ENCODE data around the gene NEK6.

Gene NEK6

DNA sequence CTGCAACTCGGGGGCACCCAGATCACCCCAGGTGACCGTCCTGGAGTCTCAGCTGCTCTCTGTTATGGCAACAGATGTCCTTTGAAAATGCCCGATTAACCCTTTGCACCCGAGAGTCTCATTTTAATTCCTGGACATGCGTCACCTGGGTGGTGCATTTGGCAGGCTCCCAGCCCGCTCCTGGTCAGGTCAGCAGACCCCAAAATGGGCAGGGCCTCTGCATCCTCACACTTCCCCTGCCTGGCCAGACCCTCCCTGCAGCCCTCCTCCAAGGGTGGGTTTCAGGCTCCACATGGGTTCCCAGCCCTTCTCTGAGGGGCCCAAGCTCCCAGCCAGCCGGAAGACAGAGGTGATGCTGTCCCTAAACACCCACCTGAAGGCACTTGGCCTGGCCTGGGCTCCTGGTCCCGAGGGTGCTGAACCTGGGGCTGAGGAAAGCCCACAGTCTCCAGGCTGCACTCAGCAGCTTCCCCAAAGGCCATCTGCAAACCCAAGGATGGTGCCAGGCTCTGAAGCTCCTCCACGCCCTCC, 88.1 kb downstream of the NEK6 start:
- DNase-seq, result peak; percentile 56

DNA sequence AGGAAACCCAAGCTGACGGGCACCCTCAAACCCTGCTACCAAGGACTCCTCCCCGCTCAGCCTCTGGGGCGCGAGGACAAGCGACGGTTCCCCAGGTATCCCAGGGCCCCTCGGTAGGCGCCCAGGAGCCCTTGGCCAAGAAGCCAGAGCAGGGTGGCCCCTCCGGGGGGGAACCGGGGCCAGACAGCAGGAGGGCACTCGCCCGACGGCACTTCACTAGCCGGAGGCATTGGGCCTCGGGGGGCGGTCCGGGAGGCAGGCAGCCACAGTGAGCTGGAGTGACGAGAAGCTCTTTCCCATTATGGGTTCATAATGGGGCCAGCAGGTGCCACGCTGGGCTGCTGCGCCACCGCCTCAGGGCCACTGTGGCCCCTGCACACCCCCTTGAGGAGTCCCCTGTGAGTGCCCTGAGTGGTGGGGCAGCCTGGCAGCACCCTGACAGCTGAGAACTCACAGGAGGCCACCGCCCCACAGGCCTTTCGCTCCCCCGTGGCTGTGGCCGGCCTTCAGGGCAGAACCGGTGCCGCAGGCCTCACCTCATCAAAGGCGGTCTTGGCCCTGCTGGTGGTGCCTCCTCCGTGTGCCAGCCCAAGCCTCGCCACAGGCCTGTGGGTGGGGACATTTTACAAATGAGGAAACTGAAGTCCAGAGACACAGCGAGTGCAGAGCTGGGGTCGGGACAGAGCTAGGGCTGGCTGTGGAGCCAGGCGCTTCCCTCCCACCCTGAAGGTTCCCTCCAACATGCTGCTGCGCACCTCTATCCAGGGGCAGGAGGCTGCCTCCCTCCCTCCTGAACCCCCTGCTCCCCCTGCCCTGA, 88.8 kb downstream of the NEK6 start:
- DNase-seq, result no peak

DNA sequence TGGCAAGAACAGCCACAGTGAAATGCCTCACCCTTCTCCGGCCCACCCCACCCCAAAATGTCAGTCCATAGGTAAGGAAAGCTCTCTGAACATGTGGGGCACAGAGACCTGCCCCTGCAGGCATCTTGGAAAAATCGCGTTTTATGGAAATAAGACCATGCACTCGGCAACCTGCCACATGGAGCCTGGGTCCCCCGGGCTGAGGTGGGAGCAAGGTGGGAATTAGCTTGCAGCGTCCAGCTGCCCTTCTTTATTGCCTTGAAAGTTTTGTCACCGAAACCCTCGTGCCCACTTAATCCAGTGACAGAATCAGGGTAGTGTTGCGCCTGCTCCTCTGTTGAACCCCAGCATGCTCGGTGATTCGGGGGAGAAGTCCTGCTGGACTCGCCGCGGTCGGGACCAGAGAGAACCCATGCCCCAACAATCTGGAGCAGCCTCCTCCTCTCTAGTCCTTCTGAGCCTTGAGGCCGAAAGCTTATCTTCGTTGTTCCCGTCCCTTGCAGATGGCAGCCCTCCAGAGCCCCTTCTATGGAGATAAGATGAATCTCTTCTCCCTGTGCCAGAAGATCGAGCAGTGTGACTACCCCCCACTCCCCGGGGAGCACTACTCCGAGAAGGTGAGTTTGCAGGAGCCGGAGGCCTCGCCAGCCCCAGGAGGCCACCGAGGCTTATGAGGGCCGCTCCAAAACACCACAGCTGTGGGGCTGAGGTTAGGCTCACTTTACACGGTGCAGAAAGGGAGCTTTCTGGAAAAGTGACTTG, 89.6 kb downstream of the NEK6 start:
- no peak for DNase-seq

DNA sequence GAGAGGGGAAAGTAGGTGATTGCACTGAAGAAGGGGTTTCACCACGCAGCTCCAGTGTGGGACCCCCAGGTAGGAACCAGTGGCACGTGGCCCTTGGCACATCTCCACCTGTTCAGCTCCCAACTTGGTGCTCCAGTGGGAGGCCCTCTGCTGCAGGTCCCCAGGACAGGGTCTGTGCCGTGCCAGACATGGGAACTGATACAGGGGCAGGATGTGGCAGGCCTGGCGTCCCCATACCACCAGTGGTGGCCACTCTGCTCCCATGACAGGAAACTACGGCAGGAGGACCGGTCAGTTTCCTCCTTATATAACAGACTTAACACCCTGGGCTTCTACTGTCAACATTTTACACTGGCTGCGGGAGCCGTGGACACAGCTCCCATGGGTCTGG, 90.2 kb downstream of the NEK6 start:
- DNase-seq, result no peak

DNA sequence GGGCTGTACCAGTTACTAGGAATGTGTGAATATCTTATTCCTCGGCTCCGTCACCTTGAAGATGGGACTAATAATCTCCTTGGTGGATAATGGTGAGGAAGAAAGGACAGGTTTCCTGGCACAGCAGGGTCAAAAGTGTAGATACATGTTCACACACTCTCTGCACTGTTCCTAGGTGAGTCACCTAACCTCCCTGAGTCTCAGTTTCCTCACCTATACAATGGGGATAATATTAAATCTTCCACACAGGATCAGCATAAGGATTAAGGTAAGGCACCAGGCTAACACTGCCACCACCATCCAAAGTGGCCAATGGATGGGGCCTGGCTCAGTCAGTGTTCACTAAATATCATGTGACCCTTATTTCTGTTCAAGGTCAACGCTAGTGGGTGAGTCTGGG, 90.6 kb downstream of the NEK6 start:
- DNase-seq, result no peak

DNA sequence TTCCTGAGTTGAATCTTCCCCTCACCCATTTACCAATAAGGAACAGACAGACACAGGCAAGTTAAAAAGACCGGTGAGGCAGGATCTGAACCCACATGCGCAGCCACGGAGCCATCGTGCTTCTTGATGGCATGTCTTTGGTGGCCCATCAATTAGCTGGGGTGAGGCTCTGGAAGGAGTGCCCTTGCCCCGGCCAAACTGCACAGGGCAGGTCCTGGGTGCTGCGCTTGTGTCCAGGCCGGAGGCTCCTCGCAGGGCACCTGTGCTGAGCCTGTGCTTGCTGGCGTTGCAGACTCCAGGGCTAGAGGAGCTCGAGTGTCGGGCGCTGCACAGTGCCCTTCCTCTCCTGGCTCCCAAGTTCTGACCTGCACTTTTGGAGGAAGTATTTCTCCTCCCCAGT, 91.1 kb downstream of the NEK6 start:
- no peak for DNase-seq

DNA sequence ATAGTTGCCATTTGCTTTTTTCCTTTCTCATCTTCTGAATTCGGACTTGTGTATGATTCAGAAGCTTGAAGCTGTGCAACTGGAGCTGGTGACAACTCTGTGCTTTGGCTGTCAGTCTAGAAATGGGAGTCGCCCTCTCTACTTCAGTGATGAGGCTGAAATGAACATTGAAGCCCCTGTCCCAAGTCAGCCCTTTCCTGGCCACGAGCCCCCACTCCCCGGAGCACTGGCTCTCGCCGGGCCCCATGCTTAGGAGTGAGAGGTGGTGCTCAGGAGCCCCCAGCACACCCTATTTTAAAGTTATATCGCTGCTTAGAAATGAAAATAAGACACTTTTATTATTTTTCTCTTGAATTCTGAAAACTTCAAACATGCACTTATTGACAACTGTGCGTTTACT, 91.5 kb downstream of the NEK6 start:
- DNase-seq, result no peak

DNA sequence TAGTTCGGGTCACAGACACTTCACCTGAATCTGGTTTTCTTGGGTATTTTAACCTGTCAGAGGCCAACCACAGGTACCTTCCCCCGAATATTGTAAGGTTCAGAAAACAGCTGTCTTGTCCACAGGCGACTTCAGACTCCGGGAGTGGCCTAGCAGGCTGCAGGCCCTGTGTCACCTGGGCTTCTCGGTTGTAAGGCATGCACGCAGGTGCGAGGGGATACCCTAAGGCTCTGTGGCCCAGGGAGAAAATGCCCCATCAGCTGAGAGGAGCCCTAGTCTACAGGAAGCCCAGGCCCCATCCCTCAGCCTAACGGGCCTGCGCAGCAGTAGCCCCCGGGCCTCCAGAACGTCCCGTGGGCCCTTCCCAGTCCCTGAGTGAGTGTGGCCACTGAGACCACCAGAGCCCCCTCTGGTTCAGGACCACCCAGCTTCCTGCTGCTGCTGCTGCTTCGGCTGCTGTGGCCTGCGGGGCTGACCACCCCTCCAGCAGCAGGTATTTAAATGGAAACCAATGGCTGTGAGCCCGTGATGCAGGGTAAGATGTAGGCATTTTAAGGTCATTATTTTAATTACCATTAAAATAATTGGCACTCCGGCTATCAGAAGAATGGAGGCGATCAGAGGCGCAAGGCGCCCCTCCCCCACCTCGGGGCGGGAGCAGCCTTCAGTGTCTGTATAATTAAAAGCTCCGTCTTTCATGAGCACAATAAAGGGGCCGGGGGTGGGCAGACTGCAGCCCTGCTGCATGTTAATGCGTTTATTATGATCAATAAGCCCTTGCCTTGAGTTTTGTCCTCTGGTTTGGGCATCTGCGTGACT, 92.1 kb downstream of the NEK6 start:
- DNase-seq, result no peak

DNA sequence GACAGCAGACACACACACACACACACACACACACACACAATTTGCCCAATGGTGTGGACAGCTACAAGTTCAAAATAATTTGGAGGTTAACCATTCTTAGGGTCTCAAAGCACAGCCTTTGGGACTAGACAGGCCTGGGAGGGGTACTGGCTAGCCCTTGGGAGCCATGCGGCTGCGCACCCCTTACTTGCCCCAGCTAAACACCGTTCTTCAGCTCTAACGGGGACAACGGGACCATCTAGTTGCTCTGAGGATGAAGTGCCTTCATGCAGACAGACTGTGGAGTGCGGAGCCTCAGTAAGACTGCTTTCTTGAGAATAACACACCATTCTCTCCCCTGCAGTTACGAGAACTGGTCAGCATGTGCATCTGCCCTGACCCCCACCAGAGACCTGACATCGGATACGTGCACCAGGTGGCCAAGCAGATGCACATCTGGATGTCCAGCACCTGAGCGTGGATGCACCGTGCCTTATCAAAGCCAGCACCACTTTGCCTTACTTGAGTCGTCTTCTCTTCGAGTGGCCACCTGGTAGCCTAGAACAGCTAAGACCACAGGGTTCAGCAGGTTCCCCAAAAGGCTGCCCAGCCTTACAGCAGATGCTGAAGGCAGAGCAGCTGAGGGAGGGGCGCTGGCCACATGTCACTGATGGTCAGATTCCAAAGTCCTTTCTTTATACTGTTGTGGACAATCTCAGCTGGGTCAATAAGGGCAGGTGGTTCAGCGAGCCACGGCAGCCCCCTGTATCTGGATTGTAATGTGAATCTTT, 92.9 kb downstream of the NEK6 start:
- DNase-seq, result no peak

DNA sequence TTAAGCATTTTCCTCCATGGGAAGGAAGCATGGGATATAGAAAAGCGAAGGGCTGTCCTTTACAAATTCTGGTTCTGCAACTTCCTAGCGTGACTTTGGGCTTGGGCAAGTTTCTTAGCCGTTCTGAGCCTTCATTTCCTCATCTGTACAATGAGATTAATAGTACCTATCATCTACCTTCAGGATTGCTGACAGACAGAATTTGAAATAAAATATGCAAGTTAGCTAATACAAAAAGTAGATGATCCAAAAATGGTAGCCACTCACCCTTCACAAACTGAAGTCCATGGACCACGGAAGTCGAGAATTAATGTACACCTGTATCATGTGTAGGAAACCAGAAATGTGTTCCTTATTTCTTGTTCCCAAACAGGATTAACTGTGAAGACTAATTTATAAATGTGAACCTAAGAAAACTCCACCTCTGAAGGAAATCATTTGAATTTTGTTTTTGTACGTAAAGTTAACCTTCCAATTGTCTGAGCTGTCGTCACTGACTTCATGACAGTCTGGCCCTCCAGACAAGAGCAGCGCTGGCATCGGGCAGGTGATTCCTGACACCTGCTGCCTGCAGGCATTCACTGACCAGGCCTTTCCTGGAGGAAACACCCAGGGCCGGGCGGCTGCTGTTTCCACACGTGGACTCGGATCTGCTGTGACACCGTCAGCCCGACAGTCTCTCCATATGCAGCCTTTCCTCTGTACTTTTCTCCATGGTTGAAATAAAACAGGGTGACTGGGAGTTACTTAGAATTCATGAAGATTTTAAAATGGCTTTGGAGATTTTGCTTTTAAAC, 94.1 kb downstream of the NEK6 start:
- DNase-seq, result no peak

DNA sequence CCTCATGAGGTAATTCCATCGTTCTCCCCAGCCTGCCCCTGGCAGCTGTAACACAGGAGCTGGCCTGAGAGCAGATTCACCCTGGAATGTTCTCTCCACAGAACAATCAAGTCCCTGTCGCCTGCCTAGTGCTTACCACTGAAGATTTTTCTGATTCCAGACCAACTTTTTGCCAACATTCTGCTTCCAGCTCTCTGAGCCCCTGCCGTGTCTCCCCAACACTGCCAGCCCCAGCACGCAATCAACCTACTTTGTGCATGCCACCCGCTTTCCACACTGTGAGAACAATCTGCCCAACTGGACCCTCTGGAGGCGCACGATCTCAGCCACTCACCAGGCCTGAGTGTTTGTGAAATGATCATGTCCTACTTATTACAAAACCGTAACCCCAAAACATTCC, 94.9 kb downstream of the NEK6 start:
- DNase-seq, result no peak

DNA sequence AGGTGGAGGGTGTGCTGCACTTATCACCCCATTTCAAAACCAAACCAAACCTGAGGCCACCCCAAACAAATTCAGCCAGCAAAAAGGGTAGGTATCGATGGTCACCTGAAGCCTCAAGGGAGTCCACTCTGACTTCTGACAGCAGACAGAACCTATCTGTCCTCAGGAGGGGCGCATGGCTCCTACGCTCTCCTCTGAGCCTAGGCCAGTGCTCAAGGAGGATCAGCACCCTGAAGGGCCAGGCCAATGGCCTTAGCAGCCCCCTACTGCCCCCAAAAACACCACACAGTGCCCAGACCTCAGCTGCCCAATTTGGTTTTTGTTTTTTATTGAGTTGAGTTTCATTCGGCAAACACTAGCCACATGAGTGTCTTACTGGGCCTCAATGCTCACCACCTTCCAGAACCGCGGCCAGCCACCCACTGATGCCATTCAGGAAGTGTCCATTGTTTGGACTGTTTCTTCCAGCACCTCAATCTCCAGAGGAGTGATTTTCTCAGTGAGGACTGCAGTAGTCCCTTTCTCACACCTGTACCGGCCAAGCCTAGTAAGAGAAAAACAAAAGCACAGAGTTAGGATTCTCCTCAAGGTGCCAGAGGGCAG, 95.5 kb downstream of the NEK6 start:
- DNase-seq, result no peak

DNA sequence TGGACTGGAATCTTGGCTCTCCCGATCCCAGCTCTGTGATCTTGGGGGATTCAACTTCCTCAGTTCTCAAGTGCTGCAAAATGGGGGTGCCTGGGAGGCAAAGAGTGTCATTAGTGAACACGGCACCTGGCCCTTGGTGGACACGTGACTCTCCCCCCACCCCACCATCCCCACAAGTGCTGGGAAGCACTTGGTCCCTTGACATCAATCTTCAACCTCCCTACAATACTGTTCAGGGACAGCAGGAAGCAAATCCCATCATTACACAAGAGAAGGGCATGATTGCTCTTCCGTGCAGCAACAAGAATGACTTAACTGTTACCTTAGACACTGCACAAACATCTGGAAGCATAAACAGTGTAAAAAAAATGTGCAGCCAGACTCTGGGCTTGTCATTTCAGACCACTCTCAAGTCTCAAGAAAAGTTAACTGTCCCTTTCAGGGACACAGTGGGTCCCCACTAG, 96.1 kb downstream of the NEK6 start:
- no peak for DNase-seq

DNA sequence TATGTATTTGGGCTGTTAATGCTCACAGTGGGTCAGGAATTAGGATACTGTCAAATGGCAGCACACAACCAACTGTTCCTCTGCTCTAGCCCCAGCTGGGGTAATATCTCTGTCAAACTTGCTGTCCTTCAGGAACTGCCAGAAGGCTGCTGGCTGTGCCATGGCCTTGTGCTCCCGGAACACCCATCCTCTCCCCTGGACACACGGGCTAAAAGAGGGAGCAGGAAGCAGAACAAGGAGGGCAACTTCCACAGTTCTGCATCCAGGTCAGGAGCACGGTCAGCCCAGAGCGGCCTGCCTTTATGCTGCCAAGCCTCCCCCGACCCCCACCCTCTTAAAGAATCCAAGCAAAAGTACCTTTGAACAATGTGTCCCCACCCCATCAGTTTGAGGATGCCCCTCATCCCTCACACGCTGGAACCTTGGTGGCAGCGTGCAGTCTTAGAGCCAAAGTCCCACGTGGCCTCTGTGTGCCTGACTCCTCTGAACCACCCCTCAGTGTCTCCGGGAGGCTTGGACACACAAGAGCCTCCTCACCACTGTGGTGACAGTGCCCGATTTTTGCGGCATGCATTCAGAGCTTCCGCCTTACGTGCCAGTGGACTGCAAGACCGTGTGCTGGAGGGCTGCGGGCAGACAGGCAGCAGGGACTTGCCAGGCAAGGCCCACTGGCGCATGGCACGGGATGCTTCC, 96.7 kb downstream of the NEK6 start:
- DNase-seq, result no peak

DNA sequence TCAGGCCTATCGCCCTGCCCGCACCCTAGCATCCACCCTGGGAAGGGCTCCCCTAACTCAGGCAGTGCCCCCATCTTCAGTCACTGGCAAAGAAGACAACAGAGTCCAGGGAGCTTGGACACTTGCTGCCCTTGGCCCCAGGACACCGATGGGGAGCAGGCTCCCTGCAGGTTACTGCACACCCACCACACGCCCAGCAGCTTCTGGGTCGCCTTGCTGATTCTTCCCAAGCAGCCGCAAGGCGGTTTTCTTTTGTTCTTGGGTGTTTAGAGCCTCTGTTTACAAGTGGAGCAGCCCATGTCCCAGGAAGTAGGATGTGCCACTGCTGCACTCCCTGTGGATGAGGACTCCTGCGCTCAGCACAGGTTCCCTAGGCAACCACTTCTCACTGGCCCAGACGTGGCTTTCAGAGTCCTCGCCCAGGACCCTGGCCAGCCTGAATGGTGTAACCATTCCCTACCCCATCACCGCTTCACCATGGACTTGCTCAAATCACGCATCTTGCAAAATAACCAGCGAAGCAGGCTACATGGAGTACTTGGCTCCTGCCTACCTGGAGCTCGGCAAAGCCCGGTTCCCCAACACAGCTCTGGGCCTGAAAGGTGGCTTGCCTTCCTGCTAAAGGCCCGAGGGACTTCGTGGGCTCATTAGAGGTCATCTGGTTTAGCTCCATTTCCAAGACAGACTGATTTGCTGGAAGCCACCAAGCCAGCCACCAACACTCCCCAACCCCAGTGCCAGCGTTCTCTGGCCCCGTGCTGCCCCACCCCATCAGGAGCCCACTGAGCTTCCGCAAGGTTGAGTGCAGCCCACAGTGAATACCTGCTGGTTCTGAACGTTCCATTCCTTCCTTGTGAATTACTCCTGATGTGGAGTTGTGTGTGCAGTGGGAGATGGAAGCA, 97.5 kb downstream of the NEK6 start:
- DNase-seq, result no peak

DNA sequence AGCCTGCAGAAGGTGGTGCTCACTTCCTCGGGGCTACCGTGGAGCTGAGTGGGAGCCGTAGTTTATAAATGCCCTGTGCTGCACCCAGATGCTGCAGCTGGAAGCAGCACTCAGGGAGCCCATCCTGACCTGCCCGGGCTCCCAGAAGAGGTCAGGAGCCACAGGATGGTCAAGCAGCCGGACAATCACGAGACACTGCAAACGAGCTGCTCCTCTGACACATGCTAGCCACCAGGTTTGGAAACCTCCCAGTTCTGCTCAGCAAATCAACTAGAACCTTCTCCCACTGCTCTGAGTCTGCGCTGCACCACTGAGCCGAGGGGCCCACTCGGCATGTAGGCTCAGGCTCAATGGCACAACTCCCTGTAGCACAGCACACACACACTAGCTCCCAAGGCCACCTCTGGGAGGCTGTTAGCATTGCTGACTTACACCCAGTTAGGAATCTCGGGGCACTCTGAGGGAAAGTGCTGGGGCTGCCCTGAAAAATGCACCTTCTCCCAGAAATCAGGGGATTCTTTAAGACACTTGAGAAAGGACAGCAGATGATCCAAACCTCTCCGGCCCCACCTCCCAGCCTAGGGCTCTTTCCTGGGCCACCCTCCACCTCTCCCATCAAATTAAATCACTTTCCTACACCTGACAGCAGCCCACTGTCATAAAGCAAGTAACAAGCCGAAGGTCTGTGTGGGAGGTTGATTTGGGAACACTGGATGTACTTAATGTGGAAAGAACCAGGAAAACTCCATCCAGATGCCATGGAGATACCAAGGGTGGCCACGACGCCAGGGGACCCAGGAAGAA, 98.4 kb downstream of the NEK6 start:
- no peak for DNase-seq

DNA sequence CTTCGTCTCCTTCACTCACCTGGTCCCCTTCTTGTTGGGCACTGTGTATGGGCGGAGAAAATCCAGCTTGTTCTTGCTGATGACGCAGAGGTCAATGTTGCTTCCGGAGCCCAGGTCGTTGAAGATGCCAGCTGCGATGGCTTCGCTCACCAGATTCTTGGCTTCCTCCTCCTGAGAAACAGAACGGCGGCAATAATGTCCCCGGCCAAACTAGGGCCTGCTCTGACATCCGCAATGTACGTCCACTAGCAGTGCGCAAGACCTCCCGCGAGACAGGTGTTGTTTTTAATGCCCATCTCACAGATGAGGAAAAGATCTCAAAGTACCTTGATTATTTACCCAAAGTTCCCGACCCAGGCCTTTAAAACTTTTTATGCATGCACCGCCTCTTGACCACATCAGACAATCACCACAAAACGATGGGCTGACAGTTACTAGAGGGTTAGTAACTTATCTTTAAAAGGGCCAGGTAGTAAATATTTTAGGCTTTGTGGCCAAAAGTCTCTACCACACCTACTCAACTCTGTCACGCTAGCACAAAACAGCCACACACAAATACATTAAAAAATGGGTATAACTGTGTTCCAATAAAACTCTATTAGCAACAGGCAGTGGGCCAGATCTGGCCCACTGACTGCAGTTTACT, 99.1 kb downstream of the NEK6 start:
- DNase-seq, result no peak
